HG03280 (cell line): ENCODE measurements around the gene PALMD.

Experiments
- ATAC-seq: cut with Tn5 transposase; IDR thresholded peaks from one replicate; pipeline ENCODE4 v1.9.1; 2021; ENCODE audit warnings: mild to moderate bottlenecking, moderate library complexity; ENCODE audit not compliant: unreplicated experiment

The PALMD gene

GRCh38 chr1:99738858-99739465, 93.0 kb downstream of the PALMD start:
- ATAC-seq = no peak

- ATAC-seq = no peak
These were observed 94.2 kb downstream of the PALMD start for GRCh38 chr1:99740141-99740540.
